HepG2 (cell line): ENCODE measurements around the gene IGF1. TPM values are rescaled to one million over a fixed set of nuclear protein-coding genes. Genes with fewer than 3 reads are reported as not detected.

Source experiments
- ATAC-seq: fragments of 200-7000 bp; cut with Tn5 transposase; 3 replicates; pipeline ENCODE4 v1.9.1; 2020; ENCODE audit warnings: mild to moderate bottlenecking, moderate library complexity
- BruUV-seq: library from RNA; stranded (reverse); fragments of 400-500 nt; replicated peaks from 2 replicates; lab custom pipeline; 2021; lab: Mats Ljungman, UMichigan
- CTCF ChIA-PET: fragments of 300-600 bp; formaldehyde crosslinking; extraction: SDS; loops from one replicate; lab custom pipeline; 2021; ENCODE audit warnings: low total read pairs, inconsistent platforms, low intra/inter-chr PET ratio; lab: Yijun Ruan, JAX
- POLR2A ChIA-PET: fragments of 350-600 bp; sonication (Branson Sonifier 250); formaldehyde crosslinking; loops from one replicate; lab custom pipeline; 2020; ENCODE audit warnings: antibody characterized with exemption, inconsistent platforms; lab: Yijun Ruan, JAX
- DNase-seq: peaks from one replicate; pipeline ENCODE4 v3.0.0-alpha.2; 2015; ENCODE audit warnings: low spot score
- FAIRE-seq: peaks from 3 replicates; lab custom pipeline; 2011; peaks lifted over from hg19 to GRCh38; lab: Jason Lieb, UNC
- H2AFZ ChIP-seq: one replicate; pipeline ENCODE4 v1.6.1; 2011; ENCODE audit warnings: low read length, inconsistent platforms
- H3K27ac ChIP-seq: fragments of 300-600 bp; 3 replicates; pipeline ENCODE4 v1.8.0; 2011; ENCODE audit warnings: mixed run types, mild to moderate bottlenecking, mixed read lengths, low read length, inconsistent platforms; ENCODE audit not compliant: insufficient read depth; ENCODE audit errors: extremely low read length
- H3K27me3 ChIP-seq, 2 experiments: fragments of 200-600 bp in 1 of 2; 2 replicates in 1 of 2; 3 replicates in 1 of 2; pipeline versions ENCODE4 v1.6.0 to v1.8.0; 2011; ENCODE audit warnings: low read length in 2 of 2, mild to moderate bottlenecking in 2 of 2, moderate library complexity in 2 of 2, inconsistent platforms in 1 of 2; ENCODE audit not compliant: insufficient read depth in 2 of 2, control insufficient read depth in 1 of 2
- H3K36me3 ChIP-seq, 2 experiments: fragments of 200-600 bp in 1 of 2; replicated peaks in 1 of 2; 2 replicates in 1 of 2; 3 replicates in 1 of 2; pipeline versions ENCODE4 v1.5.1 to v1.8.0; 2011; ENCODE audit warnings: low read length in 2 of 2, inconsistent platforms in 1 of 2; ENCODE audit not compliant: insufficient read depth in 2 of 2, control insufficient read depth in 1 of 2
- H3K4me1 ChIP-seq: 2 replicates; pipeline ENCODE4 v1.5.1; 2012; ENCODE audit warnings: low read length, inconsistent platforms; ENCODE audit not compliant: insufficient read depth
- H3K4me2 ChIP-seq: 2 replicates; pipeline ENCODE4 v1.6.0; 2011; ENCODE audit warnings: low read depth, low read length, inconsistent platforms
- H3K4me3 ChIP-seq, 3 experiments: fragments of 200-600 bp in 1 of 3; sonication (generic), shearing (Covaris generic) in 1 of 3; replicated peaks in 1 of 3; 2 replicates each; pipeline ENCODE4 v1.5.1; 2011 to 2016; ENCODE audit warnings: low read length in 3 of 3, inconsistent platforms in 2 of 3, low read depth in 2 of 3, mild to moderate bottlenecking in 2 of 3, control low read depth in 1 of 3, mixed read lengths in 1 of 3; ENCODE audit not compliant: insufficient read depth in 1 of 3
- H3K79me2 ChIP-seq: one replicate; pipeline ENCODE4 v1.6.1; 2011; ENCODE audit warnings: low read length, inconsistent platforms; ENCODE audit not compliant: insufficient read depth
- H3K9ac ChIP-seq: 2 replicates; pipeline ENCODE4 v1.6.0; 2011; ENCODE audit warnings: mild to moderate bottlenecking, low read depth, low read length, inconsistent platforms; ENCODE audit not compliant: insufficient read depth
- H3K9me3 ChIP-seq: 2 replicates; pipeline ENCODE4 v1.5.1; 2012; ENCODE audit warnings: mild to moderate bottlenecking, low read length
- H4K20me1 ChIP-seq: 2 replicates; pipeline ENCODE4 v1.6.0; 2011; ENCODE audit warnings: inconsistent platforms, mild to moderate bottlenecking, low read length, moderate library complexity; ENCODE audit not compliant: insufficient read depth
- AKAP8 ChIP-seq: sonication (generic); formaldehyde crosslinking; IDR thresholded peaks from 2 replicates; pipeline ENCODE4 v1.5.1; 2020; ENCODE audit warnings: mild to moderate bottlenecking, missing genetic modification reagents
- AKNA ChIP-seq: sonication (generic); formaldehyde crosslinking; IDR thresholded peaks from 2 replicates; pipeline ENCODE4 v1.4.0; 2020; ENCODE audit warnings: missing genetic modification reagents, borderline replicate concordance
- ESRRA ChIP-seq: sonication (generic); formaldehyde crosslinking; IDR thresholded peaks from 2 replicates; pipeline ENCODE4 v1.5.1; 2020; ENCODE audit warnings: mild to moderate bottlenecking, low read depth, missing genetic modification reagents
- GPBP1L1 ChIP-seq: sonication (generic); formaldehyde crosslinking; IDR thresholded peaks from 2 replicates; pipeline ENCODE4 v1.5.0; 2020; ENCODE audit warnings: mild to moderate bottlenecking, missing genetic modification reagents
- KLF12 ChIP-seq: sonication (generic); formaldehyde crosslinking; IDR thresholded peaks from 2 replicates; pipeline ENCODE4 v1.4.0; 2020; ENCODE audit warnings: missing genetic modification reagents, borderline replicate concordance
- NCOA5 ChIP-seq: sonication (generic); formaldehyde crosslinking; IDR thresholded peaks from 2 replicates; pipeline ENCODE4 v1.4.0; 2020; ENCODE audit warnings: missing genetic modification reagents
- ZFP41 ChIP-seq: sonication (generic); formaldehyde crosslinking; IDR thresholded peaks from 2 replicates; pipeline ENCODE4 v1.4.0; 2020; ENCODE audit warnings: mild to moderate bottlenecking, missing genetic modification reagents, borderline replicate concordance
- ZNF275 ChIP-seq: sonication (generic); formaldehyde crosslinking; IDR thresholded peaks from 2 replicates; pipeline ENCODE4 v1.8.0; 2022; ENCODE audit warnings: missing genetic modification reagents, mild to moderate bottlenecking, inconsistent platforms, borderline replicate concordance
- ZNF530 ChIP-seq: sonication (generic); formaldehyde crosslinking; IDR thresholded peaks from 2 replicates; pipeline ENCODE4 v1.5.0; 2020; ENCODE audit warnings: low read depth, mild to moderate bottlenecking, missing genetic modification reagents
- ZNF737 ChIP-seq: sonication (generic); formaldehyde crosslinking; IDR thresholded peaks from 2 replicates; pipeline ENCODE4 v1.5.0; 2020; ENCODE audit warnings: missing genetic modification reagents, mild to moderate bottlenecking, borderline replicate concordance
- ZNF784 ChIP-seq: sonication (generic); formaldehyde crosslinking; IDR thresholded peaks from 2 replicates; pipeline ENCODE4 v1.5.1; 2020; ENCODE audit warnings: missing genetic modification reagents, mild to moderate bottlenecking, borderline replicate concordance
- ZSCAN20 ChIP-seq: sonication (generic); formaldehyde crosslinking; IDR thresholded peaks from 2 replicates; pipeline ENCODE4 v1.4.0; 2020; ENCODE audit warnings: missing genetic modification reagents, mild to moderate bottlenecking, borderline replicate concordance
- WGBS: methylation state at CpG from one replicate; pipeline ENCODE4 v1.1.6; 2017; ENCODE audit warnings: low lambda C conversion rate; 5-methylcytosine and 5-hydroxymethylcytosine counted together
- in situ Hi-C: cut with HindIII; loops from 2 replicates; pipeline ENCODE4 v1.10.0; 2017; ENCODE audit warnings: low pct_unique_long_range_greater_than_20kb; ENCODE audit not compliant: extremely low pct_ligation_motif_present
- intact Hi-C: fragments of 100-400 bp; cut with micrococcal nuclease; formaldehyde crosslinking; loops from one replicate; pipeline ENCODE4 v1.10.0; 2022; ENCODE audit not compliant: unreplicated experiment
- polyA plus RNA-seq, 8 experiments: library from polyadenylated mRNA; depleted of rRNA in 3 of 8; stranded (reverse) in 7 of 8; unstranded in 1 of 8; fragments of >200 nt; fragmentation: Illumina TruSeq in 4 of 8; extraction: Trizol in 4 of 8; gene quantifications; 2 replicates each; pipeline versions ENCODE4 v1.2.1 to v1.2.3, GENCODE V29; 2011 to 2016; ENCODE audit warnings: low read depth in 4 of 8, missing spikeins in 1 of 8, mixed read lengths in 1 of 8; ENCODE audit not compliant: insufficient read depth in 1 of 8
- total RNA-seq, 5 experiments: library from RNA; depleted of rRNA; stranded (reverse); fragments of >200 nt; fragmentation: Illumina TruSeq; extraction: Trizol; gene quantifications; 2 replicates each; pipeline ENCODE4 v1.2.3, GENCODE V29; 2016; ENCODE audit warnings: low read depth in 1 of 5
- TF ChIP-seq, protein P1 (sequence below): sonication (generic); formaldehyde crosslinking; IDR thresholded peaks from 2 replicates; pipeline ENCODE4 v1.5.0; 2020; ENCODE audit warnings: mild to moderate bottlenecking, missing genetic modification reagents

Gene IGF1
- total and polyA plus RNA-seq, 2 of the 13 experiments (the other 11 are each of a cell fraction or from before 2014, with no cell fraction given): not detected

DNA sequence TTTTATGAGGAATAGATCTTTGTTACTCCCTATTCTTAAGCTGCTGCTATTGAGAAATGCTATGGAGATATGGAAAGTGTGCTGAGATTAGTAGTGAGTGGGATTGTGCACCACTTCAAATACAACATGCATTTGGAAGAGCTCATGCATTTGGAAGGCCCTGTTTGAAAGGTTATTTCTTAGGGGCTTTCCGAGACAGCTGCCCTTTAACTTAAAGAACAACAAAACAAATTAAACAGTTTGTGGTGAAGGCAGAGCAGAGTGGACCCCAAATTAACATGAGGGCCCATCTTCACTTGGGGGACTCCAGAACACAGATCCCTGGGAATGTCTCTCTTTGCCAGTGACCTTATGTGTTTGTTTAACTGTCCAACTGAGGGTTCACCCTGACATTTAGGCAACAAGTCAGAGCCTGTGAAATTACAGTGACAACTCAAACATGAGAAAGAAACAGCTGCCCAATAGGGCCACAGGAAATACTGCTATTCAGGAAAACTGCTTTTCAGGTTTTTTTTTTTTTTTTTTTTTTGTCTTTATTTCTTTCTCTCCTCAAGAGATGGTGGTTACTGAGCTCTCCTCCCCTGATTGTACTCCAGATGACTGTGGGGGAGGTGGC lies 41.4 kb upstream of the IGF1 start:
- BruUV-seq: no TSS peak
- TF ChIP-seq ZNF784 (CRISPR knock-in tag): no peak
- no peak for TF ChIP-seq ZNF530
- TF ChIP-seq GPBP1L1: no peak
- no peak for TF ChIP-seq AKAP8 (CRISPR knock-in tag)
- TF ChIP-seq ZNF275 (CRISPR knock-in tag): no peak
- TF ChIP-seq ZSCAN20 (CRISPR knock-in tag): no peak
- TF ChIP-seq AKNA (CRISPR knock-in tag): no peak
- TF ChIP-seq ZFP41 (CRISPR knock-in tag): no peak
- no peak for TF ChIP-seq ESRRA (CRISPR knock-in tag)
- TF ChIP-seq NCOA5 (CRISPR knock-in tag): no peak
- no peak for TF ChIP-seq ZNF737 (CRISPR knock-in tag)
- TF ChIP-seq KLF12 (CRISPR knock-in tag): no peak
- TF ChIP-seq, protein P1, sequence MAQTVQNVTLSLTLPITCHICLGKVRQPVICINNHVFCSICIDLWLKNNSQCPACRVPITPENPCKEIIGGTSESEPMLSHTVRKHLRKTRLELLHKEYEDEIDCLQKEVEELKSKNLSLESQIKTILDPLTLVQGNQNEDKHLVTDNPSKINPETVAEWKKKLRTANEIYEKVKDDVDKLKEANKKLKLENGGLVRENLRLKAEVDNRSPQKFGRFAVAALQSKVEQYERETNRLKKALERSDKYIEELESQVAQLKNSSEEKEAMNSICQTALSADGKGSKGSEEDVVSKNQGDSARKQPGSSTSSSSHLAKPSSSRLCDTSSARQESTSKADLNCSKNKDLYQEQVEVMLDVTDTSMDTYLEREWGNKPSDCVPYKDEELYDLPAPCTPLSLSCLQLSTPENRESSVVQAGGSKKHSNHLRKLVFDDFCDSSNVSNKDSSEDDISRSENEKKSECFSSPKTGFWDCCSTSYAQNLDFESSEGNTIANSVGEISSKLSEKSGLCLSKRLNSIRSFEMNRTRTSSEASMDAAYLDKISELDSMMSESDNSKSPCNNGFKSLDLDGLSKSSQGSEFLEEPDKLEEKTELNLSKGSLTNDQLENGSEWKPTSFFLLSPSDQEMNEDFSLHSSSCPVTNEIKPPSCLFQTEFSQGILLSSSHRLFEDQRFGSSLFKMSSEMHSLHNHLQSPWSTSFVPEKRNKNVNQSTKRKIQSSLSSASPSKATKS (CRISPR knock-in tag): no peak

More for the DNA sequence above, 41.4 kb upstream of the IGF1 start:
- no peaks in the 10 kb centered on the region for H3K27me3 ChIP-seq
- FAIRE-seq (no peak), DNase-seq (no peak), ATAC-seq (no peak)
- no peak overlapping the region for H3K4me2 ChIP-seq
- intact Hi-C loops (no loop called here), in situ Hi-C loops (no loop called here)
- H3K4me1 ChIP-seq: no peaks in the 10 kb centered on the region
- H2AFZ ChIP-seq: no peak overlapping the region
- H3K36me3 ChIP-seq: no peaks in the 10 kb centered on the region
- no peak overlapping the region for H3K27ac ChIP-seq
- CTCF ChIA-PET: no interaction called here
- 0% methylated on average over 1 of the region's 1 CpG for WGBS
- no peaks in the 10 kb centered on the region for H4K20me1 ChIP-seq
- no peaks in the 10 kb centered on the region for H3K9me3 ChIP-seq
- POLR2A ChIA-PET: no interaction called here
- no peak overlapping the region for H3K9ac ChIP-seq
- H3K79me2 ChIP-seq: no peaks in the 10 kb centered on the region
- H3K4me3 ChIP-seq: no peak overlapping the region
